Left cardiac atrium (tissue), 4 donors: ENCODE data around the gene RXRG. TPM values are rescaled to one million over a fixed set of nuclear protein-coding genes. Genes with fewer than 3 reads are reported as not detected.
A peak's percentile ranks its signal among the peaks of the same experiment; 100 is the strongest.
"Not testable (repeated sequence)": the region's sequence is repeated elsewhere in the genome, so short reads cannot be mapped to it uniquely, and the experiment has no call there.

Source experiments
- ATAC-seq, 2 donors: fragments of 200-7000 bp; cut with Tn5 transposase; one replicate each; pipeline ENCODE4 v1.9.1; 2020; ENCODE audit warnings: mild to moderate bottlenecking in 2 of 2, moderate library complexity in 2 of 2
- DNase-seq: peaks from one replicate; pipeline ENCODE4 v3.0.0-alpha.2; 2020
- intact Hi-C, 2 donors: fragments of 100-400 bp; cut with DNase I; formaldehyde crosslinking; loops; one replicate each; pipeline versions ENCODE4 v1.14.1 to v1.15.1; 2022 to 2023
- long read RNA-seq: library from polyadenylated mRNA; unstranded; transcript quantifications from one replicate; pipeline ENCODE4 v2.0.0, GENCODE V29; 2021
- total RNA-seq, 2 donors: library from RNA; stranded (reverse); fragmentation: NEBNext Ultra II Directional; extraction: Animal tissue kit (Norgen Biotek cat#: 25700); gene quantifications; one replicate each; pipeline ENCODE4 v1.2.1, GENCODE V29; 2021
- donor health status: DM: no; HTN: yes; CAD: no.
- donor health status: DM: no; HTN: yes; CAD: no; lungs with severe emphysema.
- donor health status: DM: yes; HTN: yes; CAD: no.
- donor health status: Dilated cardiomyopathy.

RXRG gene
- 1 to 10 TPM; 2.4 to 5.3 TPM for total RNA-seq
- long read RNA-seq, partial matches to known transcripts, result 1 of 4 reads
- long read RNA-seq, other reads (novel, unspliced or antisense), result 1 of 4 reads

DNA sequence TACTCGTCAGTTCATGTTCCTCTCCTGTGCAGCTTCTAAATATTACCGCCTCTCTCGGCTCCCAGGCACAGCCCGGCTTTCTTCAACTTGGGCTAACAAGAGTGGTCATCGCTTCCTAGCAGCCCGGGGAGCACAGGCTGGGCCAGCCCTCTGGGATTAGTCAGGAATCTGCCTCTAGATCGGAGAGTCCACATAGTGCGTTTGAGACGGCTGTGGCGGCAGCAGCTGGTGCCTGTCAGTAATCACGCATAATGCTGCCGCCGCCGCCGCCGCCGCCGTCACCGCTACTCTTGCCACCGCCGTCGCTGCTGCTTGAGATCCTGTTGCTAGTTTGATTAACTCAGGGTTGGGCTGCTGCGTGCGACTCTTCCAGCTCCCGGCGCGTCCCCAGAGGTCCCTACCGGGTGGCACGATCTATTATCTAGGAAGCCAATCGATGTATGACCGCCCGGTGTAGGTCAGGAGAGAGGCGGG is at the start of gene RXRG:
Gene RXRG, minus strand, starts transcription at position 230 of the 474 bp plus-strand sequence. CDS start 233 bp downstream, outside the sequence.
- intact Hi-C loops, result no loop called here
- ATAC-seq (peak; percentile 79 to 88), DNase-seq (peak; percentile 63)

DNA sequence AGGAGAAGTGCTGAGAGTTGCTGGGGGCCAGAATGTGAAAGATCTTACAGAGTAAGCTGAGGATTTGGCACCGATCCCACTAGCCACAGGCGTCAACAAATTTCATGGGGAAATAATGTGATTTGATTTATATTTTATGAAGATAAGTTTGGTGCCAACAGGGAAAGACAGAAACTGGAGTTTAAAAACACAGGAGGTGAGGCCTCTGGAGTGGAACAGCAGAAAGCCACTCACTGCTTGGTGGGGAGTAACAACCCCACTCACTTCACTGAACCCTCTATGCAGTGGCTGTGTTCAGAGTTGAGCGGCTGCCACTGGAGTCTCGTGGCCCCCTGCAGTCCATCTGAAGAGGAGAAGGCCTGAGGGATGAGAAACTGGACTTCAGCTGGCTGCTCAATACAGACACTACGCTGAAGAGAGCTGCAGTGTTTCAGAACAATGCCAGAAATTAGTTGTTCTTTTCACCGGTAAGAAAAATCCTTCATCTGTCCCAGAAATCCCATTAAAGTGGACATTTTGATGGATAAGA is 48.0 kb upstream of the RXRG start:
- ATAC-seq, result no peak
- intact Hi-C loops, result no loop called here
- no peak for DNase-seq

DNA sequence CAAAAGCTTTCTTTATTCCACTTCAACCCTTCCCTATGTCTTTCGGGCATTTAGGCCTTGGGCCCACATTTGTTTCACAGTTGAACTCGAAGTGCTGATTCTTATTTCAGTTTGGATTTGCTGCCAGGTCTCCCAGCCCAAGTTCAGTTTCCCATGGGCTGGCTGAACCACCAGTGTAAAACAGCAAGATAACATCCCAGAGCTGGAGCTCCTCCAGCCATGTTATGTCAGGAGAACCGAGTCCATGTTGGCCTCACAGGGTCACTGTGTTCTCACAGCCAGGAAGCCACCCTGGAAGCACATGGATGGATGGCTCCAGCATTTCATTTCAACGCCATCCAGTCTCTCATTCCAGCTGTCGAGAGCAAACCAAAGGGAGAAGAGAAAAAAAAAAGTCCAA is 45.2 kb upstream of the RXRG start:
- DNase-seq (peak; percentile 77), ATAC-seq (peak; percentile 91 to 98)
- intact Hi-C loops, result no loop called here

DNA sequence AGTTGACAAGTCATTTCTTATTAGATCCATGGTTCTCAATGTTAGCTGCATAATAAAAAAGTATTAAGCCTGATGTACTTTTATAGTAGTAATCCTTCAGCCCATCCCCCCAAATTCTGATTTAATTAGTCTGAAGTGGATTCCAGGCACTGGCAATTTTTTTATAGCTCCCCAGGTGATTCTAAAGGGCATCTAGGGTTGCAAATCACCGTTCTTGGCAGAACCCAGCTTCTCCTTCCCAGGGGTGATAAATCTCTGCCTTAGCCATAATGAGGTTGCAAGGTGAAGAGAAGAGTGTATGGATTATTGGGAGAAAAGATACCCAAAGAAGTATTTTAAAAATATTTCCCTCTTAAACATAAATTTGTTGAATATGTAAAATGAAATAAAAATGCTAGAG is 43.0 kb upstream of the RXRG start:
- ATAC-seq (no peak), DNase-seq (no peak)
- intact Hi-C loops, result no loop called here

DNA sequence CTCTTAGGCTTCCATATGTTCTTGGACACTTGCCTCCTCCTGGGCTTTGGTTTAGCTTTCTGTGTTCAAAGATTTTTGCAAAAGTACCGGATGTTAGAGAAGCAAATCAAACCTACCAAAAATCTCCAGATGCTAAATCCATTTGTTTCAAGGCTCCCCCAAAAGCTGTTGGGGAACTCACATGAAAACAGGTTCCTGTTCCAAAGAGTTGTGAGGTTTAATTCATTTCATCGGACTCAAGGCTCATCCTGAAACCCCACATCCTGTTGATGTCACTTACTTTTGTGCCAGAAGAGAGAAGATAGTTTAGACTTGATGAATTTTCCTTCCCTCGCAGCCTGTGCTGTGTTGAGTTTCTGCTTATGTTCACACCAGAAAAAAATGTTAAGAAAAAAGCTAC is 41.7 kb upstream of the RXRG start:
- ATAC-seq (no peak), DNase-seq (no peak)
- intact Hi-C loops, result no loop called here

DNA sequence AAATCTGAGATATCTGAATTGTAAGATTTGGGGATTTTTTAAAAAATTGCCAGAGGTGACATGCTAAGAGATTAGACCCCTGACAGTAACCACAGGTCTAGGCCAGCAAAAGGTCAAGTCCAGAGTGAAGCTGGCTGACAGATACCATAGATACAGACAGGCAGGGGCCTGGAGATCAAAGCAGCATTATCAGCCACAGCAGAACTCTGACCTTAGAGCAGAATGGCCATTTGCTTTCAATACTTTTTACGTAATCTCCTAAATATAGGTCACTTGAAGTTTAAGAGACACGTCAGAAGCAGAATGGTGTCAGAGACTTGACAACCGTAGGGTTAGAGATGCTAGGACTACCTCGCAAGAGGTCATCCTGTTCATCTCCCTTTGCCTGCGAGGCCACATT is 40.8 kb upstream of the RXRG start:
- ATAC-seq (no peak), DNase-seq (no peak)
- intact Hi-C loops, result no loop called here

DNA sequence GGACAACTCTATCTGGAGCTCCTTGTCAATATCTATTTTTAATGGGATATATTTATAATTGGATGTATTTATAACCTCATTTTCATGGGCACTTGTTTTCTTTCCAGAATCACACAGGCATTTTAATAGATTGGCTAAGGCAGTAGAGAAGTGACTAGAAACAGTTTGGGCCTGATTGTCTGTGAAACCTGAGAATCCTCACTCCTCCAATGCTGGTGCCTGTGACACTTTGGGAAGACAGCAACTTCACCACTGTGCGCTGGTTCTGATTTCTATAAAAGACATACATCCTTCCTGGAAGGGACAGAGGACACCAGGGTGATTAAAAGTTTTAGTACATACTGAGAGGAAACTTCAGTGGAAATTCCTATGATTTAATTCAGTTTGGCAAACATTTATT is 39.6 kb upstream of the RXRG start:
- intact Hi-C loops, result no loop called here
- ATAC-seq, result no peak
- no peak for DNase-seq

DNA sequence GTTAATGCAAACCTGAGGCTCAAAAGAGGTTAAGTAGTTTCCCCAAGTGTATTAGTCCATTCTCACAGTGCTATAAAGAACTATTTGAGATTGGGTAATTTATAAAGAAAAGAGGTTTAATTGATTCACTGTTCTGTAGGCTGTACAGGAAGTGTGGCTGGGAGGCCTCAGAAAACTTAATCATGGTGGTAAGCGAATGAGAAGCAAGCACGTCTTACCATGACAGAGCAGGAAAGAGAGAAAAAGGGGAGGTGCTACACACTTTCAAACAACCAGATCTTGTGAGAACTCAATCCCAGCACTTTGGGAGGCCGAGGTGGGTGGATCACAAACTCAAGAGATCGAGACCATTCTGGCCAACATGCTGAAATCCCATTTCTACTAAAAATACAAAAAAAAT is 38.5 kb upstream of the RXRG start:
- intact Hi-C loops, result no loop called here
- DNase-seq (no peak), ATAC-seq (no peak)

DNA sequence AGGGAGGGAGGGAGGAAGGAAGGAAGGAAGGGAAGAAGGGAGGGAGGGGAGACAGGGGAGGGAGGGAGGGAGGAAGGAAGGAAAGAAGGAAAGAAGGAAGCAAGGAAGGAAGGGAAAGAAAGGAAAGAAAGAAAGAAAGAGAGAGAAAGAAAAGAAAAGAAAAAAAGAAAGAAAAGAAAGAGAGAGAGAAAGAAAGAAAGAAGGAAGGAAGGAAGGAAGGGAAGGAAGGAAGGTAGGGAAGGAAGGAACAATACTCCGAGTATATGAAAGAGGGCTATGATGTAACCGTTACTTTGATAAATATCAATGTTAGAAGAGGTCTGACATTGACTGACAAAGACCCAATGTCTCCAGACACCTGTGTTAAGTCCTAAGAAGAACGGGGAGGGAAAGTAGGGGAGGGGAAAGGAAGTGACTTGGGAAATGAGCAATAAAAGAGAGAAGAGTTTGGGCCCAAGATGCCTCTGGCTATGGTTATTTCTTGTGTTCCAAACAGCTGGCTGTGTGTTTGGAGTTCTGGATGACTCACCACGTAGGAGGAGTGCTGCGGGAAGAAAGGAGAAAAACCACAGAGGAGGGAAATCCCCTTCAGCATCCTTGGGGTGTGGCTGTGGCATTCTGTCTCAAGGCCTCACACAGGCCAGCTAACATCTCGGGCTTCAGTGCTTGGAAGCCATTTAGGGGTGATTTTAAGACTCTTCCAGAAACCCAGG is 37.0 kb upstream of the RXRG start:
- intact Hi-C loops, result no loop called here
- ATAC-seq, result peak; percentile 74 to 97
- DNase-seq, result peak; percentile 39

DNA sequence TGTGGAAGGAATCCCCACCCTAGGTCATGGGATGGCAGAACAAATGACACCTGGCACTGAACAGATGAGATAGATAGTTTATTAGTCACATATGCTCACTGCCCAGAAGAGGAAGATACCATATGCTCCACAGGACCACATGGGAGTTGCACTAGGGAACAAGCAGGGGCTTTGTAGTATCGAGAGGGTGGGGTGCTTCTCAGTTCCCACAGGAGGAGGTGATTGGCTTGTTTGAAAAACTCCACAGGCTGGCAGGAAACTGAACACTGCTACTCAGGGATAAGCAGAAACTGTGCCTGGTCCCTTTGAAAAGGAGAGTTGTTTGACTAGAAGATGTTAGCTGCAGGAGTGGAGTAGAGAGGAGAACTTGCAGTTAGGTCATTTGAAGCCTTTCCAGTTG is 31.9 kb upstream of the RXRG start:
- ATAC-seq (no peak), DNase-seq (no peak)
- intact Hi-C loops, result no loop called here

DNA sequence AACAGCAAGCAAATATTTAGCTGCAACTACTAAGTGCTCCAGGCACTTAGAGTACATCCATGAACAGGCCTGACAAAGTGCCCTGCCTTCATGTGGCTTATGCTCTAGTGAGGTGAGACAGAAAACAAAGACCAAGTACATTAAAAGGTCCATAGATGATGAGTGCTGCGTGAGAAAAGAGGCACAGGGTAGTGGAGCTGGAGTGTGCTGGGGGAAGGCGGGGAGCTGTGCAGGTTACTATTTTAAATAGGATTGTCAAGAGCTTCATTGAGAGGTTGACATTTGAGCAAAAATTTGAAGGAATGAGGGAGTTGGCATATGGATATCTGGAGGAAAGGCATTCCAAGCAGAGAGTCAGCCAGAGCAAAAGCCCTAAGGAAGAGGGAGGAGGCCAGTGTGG is 29.3 kb upstream of the RXRG start:
- ATAC-seq (peak in 1 of 2 donors; percentile 69), DNase-seq (no peak)
- intact Hi-C loops, result no loop called here

DNA sequence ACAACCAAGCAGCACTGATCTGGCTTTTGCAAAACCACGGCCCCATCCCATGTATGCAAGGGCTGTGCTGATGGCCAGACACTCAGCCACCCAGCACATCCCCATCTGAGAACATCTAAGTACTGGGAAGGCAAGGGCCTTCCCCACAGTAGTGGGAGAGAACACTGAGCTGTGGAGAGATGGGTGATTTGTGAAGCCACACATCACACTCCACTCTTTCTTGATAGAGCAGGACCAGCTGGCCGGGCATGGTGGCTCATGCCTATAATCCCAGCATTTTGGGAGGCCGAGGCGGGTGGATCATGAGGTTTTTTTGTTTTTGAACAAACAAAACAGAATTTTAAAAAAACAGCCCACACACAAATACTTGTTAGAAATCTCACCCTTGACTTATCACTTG is 28.2 kb upstream of the RXRG start:
- intact Hi-C loops, result no loop called here
- DNase-seq, result no peak
- ATAC-seq, result no peak

DNA sequence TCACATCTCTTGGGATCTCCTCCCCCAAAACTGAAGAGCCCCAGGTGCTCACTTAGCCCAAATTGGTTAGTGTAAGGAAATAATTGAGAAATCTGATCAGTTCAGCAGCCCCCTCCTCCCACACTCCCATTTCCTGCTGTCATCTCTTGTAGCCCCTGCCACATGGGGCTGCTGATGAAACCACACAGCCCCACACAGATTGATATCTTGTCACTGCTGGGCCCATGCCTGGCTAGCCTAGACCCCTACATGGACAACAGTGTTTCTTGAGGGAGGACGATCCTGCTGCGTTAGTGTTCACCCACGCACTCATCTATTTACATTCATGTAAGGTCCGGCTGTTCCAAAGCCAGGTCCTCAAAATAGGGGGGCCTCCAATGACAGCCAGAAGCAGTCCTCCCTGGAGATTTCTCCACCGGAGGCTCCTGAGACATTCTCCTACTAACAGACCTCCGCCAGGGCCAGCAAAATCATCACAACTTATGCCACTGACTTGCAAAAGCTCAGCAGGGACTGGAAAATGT is 23.9 kb upstream of the RXRG start:
- intact Hi-C loops, result no loop called here
- ATAC-seq, result no peak

DNA sequence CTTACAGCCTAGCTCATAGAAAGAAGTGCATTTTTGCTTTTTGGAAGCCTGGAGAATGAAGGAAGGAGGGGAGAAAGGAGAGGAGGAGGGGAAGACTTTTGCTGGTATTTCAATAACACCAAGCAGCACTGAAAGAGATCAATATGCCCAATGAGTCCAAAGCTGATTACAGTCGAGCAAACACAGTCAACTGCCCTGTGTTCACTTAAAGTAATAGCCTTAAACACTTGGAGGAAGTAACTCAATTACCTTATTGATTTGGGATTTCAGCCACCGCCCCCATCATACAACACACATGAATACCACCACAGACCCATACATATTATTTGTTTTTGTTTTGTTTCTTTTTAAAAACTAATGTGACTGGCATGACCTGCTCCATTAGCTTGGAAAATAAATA is 23.3 kb upstream of the RXRG start:
- no peak for ATAC-seq
- DNase-seq, result no peak
- intact Hi-C loops, result no loop called here

More for the DNA sequence above, 23.9 kb upstream of the RXRG start:
- no peak for DNase-seq

DNA sequence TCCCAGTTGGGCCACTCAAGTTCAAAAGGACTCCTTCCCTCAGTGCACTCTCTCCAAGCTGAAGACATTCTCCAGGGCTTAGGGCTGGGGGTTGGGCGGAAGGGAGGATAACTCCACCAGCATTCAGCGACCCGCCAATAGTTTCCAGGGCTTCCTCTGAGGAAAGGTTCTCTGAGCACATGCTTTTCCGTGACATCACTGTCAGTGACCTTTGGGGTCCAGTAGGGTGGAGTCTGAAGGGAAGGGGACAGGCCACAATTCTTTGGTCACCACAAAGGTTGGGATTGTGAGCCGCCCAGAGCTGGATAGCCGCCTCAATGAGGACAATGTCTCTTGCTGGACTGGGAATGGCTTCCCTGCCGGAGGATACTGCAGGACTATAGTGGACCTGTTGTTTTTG is 22.8 kb upstream of the RXRG start:
- intact Hi-C loops, result no loop called here
- peak; percentile 27 to 65 for ATAC-seq
- no peak for DNase-seq

DNA sequence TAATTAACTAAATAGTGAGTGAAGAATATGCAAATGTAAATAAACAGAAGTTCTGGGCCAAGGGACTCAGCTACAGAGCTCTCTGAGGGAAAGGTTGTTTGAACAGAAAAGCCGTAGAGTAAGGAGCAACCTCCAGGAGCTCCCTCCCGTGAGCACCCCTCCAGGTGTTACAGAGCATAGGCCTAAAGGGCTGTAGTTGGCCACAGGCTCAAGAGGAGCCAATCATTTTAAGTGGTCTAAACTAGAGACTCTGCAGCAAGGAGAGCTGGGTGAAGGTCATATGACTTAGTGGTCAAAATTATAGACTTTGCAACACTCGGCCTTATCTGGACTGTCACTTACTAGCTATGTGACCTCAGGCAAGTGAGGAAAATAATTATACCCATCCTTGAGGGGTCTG is 19.1 kb upstream of the RXRG start:
- intact Hi-C loops, result no loop called here
- ATAC-seq (no peak), DNase-seq (no peak)

DNA sequence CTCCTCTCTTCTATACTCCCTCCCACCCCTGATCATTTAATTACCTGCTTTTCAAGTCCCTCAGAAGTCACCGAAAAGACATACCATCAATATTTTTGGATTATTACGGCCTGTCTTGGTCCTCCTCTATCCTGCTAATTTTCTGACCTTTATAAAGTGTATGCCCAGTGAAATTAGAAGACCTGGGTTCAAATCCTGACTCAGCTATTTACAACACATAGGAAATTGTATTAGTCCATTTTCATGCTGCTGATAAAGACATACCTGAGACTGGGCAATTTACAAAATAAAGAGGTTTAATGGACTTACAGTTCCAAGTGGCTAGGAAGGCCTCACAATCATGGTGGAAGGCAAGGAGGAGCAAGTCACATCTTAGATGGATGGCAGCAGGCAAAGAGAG is 14.8 kb upstream of the RXRG start:
- ATAC-seq, result not testable (repeated sequence)

DNA sequence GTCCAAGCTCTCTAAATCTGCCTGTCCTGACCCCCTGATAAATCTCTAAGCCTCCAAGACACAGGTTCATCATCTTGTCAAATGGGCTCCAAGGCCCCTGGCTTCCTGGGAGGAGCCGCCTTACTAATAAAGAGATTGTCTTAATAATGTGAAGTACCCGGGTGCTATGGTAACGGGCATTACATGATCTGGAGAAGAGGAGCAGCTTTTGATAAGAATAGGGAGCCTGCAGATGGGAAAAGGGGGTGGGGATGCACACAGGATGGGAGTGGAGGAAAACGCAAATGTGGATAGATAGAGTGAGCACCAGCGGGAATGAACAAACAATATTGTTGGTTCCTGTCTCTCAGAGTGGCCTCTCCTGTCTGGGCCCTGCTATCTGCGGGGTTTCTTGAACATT is 11.9 kb upstream of the RXRG start:
- DNase-seq, result no peak
- no peak for ATAC-seq
- intact Hi-C loops, result no loop called here

More for the DNA sequence above, 14.8 kb upstream of the RXRG start:
- DNase-seq, intact Hi-C loops: not testable (repeated sequence)

DNA sequence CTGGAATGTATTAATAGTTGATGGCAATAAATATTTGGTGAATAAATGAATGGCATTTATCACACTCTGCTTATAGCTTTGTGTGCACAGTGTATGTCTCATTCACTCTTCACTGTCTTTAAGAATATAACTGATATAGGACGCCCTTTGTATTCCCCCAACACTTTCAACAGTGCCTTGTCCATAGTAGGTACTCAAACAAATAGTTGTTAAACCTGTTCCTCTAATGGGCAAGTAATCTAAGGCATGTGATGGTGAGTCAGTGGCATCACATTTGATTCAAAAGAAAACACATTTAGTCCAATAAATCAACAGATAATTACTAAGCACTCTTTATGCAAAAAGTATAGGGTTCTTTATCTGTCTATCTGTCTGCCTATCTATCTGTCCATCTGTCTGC is 11.2 kb upstream of the RXRG start:
- intact Hi-C loops, result no loop called here
- no peak for ATAC-seq
- no peak for DNase-seq

DNA sequence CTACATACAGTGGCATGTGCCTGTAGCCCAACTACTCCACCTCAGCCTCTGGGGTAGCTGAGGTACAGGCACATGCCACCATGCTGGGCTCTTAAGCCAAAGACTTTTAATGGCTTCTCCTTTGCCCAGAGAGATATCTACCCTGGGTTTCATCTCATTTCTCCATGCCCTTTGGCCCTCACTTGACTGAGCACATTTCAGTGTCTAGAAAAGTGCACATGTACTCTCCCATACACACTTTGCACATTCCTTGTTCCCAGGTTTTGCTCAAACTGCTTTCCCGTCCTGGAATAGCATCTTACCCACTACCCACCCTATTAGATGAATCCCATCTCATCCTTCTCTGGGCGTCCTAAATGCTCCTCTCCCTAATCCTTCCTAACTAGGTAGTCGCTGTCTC is 10.2 kb upstream of the RXRG start:
- intact Hi-C loops, result no loop called here
- DNase-seq (no peak), ATAC-seq (no peak)

DNA sequence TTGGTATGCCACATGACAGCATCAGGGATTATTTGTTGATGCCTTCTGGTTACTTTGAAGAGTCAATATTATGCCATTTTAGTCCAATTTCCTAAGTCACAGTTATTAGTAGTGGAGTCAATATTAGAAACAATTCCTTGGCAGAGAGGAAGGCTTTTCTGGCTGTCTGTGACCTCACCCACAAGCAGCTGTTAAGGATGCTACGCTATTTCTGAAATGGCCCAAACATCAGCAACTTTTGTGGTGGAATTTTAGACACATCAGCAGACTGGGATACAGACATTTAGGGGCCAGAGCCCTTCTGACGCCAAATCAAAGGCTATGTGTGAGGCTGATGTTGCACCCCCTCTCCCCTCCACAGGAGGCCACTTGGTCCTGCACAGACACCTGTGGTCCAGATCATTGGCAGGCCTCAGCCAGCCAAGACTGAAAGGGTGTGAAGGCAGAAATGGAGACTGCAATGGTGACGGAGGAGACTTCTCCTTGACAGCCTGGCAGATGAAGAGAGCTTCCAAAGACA is 9.2 kb upstream of the RXRG start:
- ATAC-seq (no peak), DNase-seq (no peak)
- intact Hi-C loops, result no loop called here
